ENCODE measurements around the gene MTA1.

MTA1 gene

GRCh38 chr14:105507247-105507646, 87.6 kb downstream of the MTA1 start:
- Histone ChIP-seq H3K27me3 (ENCODE audit: insufficient read depth, low read length) (0 out of 2 replicates have a peak, but pooled peaks cover 5% of the 10 kb centered on the region), H3K9me3 (ENCODE audit: low read length) (no peaks in the 10 kb centered on the region), H3K4me1 (ENCODE audit: insufficient read depth, low read length, severe bottlenecking) (no peaks in the 10 kb centered on the region), H3K36me3 (ENCODE audit: insufficient read depth, low read length) (no peaks in the 10 kb centered on the region), H3K4me2 (ENCODE audit: low read length) (no peak overlapping the region), H3K27ac (ENCODE audit: low read depth, low read length, poor library complexity, severe bottlenecking) (no peak overlapping the region), H3K9me2 (ENCODE audit: low read depth, low read length) (no peaks in the 10 kb centered on the region), H3K4me3 (ENCODE audit: low read depth, low read length, poor library complexity, severe bottlenecking) (no peak overlapping the region), H3K79me2 (ENCODE audit: insufficient read depth, low read length) (no peaks in the 10 kb centered on the region), H3F3A (ENCODE audit: insufficient read depth, low read length) (no peaks in the 10 kb centered on the region), H3K9ac (ENCODE audit: low read length) (no peak overlapping the region), H4K20me1 (ENCODE audit: insufficient read depth, low read length) (no peaks in the 10 kb centered on the region), H2AFZ (ENCODE audit: low read length) (no peak overlapping the region)
- TF ChIP-seq CTCF (IDR thresholded peaks at IDR 0.05; ENCODE audit: low read length) (no peak), EZH2 (IDR thresholded peaks at IDR 0.05; ENCODE audit: borderline replicate concordance, low read length) (no peak)

GRCh38 chr14:105508069-105508468, 88.4 kb downstream of the MTA1 start:
- Histone ChIP-seq H3K4me1 (ENCODE audit: insufficient read depth, low read length, severe bottlenecking) (no peaks in the 10 kb centered on the region), H3F3A (ENCODE audit: insufficient read depth, low read length) (no peaks in the 10 kb centered on the region), H3K4me2 (ENCODE audit: low read length) (no peak overlapping the region), H3K79me2 (ENCODE audit: insufficient read depth, low read length) (no peaks in the 10 kb centered on the region), H3K9me2 (ENCODE audit: low read depth, low read length) (no peaks in the 10 kb centered on the region), H3K27ac (ENCODE audit: low read depth, low read length, poor library complexity, severe bottlenecking) (no peak overlapping the region), H3K4me3 (ENCODE audit: low read depth, low read length, poor library complexity, severe bottlenecking) (no peak overlapping the region), H2AFZ (ENCODE audit: low read length) (no peak overlapping the region), H3K36me3 (ENCODE audit: insufficient read depth, low read length) (no peaks in the 10 kb centered on the region), H4K20me1 (ENCODE audit: insufficient read depth, low read length) (no peaks in the 10 kb centered on the region), H3K9ac (ENCODE audit: low read length) (no peak overlapping the region), H3K9me3 (ENCODE audit: low read length) (no peaks in the 10 kb centered on the region), H3K27me3 (ENCODE audit: insufficient read depth, low read length) (no peaks in the 10 kb centered on the region)
- TF ChIP-seq EZH2 (IDR thresholded peaks at IDR 0.05; ENCODE audit: borderline replicate concordance, low read length) (no peak), CTCF (IDR thresholded peaks at IDR 0.05; ENCODE audit: low read length) (no peak)

- no peak overlapping the region for H3K9ac ChIP-seq (ENCODE audit: low read length)
- peaks cover 4% of the 10 kb centered on the region; the same call in 1 of the 2 replicates for H3K27me3 ChIP-seq (ENCODE audit: insufficient read depth, low read length)
Measured at GRCh38 chr14:105508601-105509000, 89.0 kb downstream of the MTA1 start.

More at GRCh38 chr14:105508601-105509000, 89.0 kb downstream of the MTA1 start:
- H4K20me1 ChIP-seq (ENCODE audit: insufficient read depth, low read length), result no peaks in the 10 kb centered on the region
- no peak for TF ChIP-seq CTCF (IDR thresholded peaks at IDR 0.05; ENCODE audit: low read length)
- no peak for TF ChIP-seq EZH2 (IDR thresholded peaks at IDR 0.05; ENCODE audit: borderline replicate concordance, low read length)
- no peaks in the 10 kb centered on the region for H3K4me1 ChIP-seq (ENCODE audit: insufficient read depth, low read length, severe bottlenecking)
- no peak overlapping the region for H3K4me2 ChIP-seq (ENCODE audit: low read length)
- H3K4me3 ChIP-seq (ENCODE audit: low read depth, low read length, poor library complexity, severe bottlenecking), result no peak overlapping the region
- H3K27ac ChIP-seq (ENCODE audit: low read depth, low read length, poor library complexity, severe bottlenecking), result no peak overlapping the region
- no peaks in the 10 kb centered on the region for H3K9me2 ChIP-seq (ENCODE audit: low read depth, low read length)
- H3K79me2 ChIP-seq (ENCODE audit: insufficient read depth, low read length), result no peaks in the 10 kb centered on the region
- no peak overlapping the region for H2AFZ ChIP-seq (ENCODE audit: low read length)
- no peaks in the 10 kb centered on the region for H3K36me3 ChIP-seq (ENCODE audit: insufficient read depth, low read length)
- H3F3A ChIP-seq (ENCODE audit: insufficient read depth, low read length), result no peaks in the 10 kb centered on the region
- H3K9me3 ChIP-seq (ENCODE audit: low read length), result no peaks in the 10 kb centered on the region
